Measurements from ENCODE around the gene NUTM2D.
"Not testable (repeated sequence)": the region's sequence is repeated elsewhere in the genome, so short reads cannot be mapped to it uniquely, and the experiment has no call there.

The NUTM2D gene

GRCh38 chr10:87342711-87343258 lies 14.8 kb upstream of the NUTM2D start:
- DNase-seq: peak; percentile 83
- not testable (repeated sequence) for H3K4me1 ChIP-seq, H3K9me3 ChIP-seq, H3K27me3 ChIP-seq, H3K36me3 ChIP-seq
- TF ChIP-seq CTCF (IDR thresholded peaks at IDR 0.05; ENCODE audit: low read depth, low read length): peak; percentile 23; the same call in 1 of the 2 replicates
- H3K4me3 ChIP-seq (ENCODE audit: low read depth, low read length): peak overlapping the region; percentile 48

GRCh38 chr10:87345743-87346142 lies 11.8 kb upstream of the NUTM2D start:
- H3K4me3 ChIP-seq (ENCODE audit: low read depth, low read length); H3K9me3 ChIP-seq; H3K27me3 ChIP-seq; H3K4me1 ChIP-seq; DNase-seq; H3K36me3 ChIP-seq: not testable (repeated sequence)

GRCh38 chr10:87350161-87350560 lies 7.4 kb upstream of the NUTM2D start:
- H3K4me1 ChIP-seq; H3K27me3 ChIP-seq; H3K36me3 ChIP-seq; H3K9me3 ChIP-seq; H3K4me3 ChIP-seq (ENCODE audit: low read depth, low read length); DNase-seq: not testable (repeated sequence)

- DNase-seq: not testable (repeated sequence)
Observed at GRCh38 chr10:87352825-87353224, 4.7 kb upstream of the NUTM2D start.

GRCh38 chr10:87355110-87355509 lies 2.4 kb upstream of the NUTM2D start:
- H3K9me3 ChIP-seq; H3K4me3 ChIP-seq (ENCODE audit: low read depth, low read length); DNase-seq; H3K4me1 ChIP-seq; H3K36me3 ChIP-seq; H3K27me3 ChIP-seq: not testable (repeated sequence)

More at GRCh38 chr10:87352825-87353224, 4.7 kb upstream of the NUTM2D start:
- H3K4me1 ChIP-seq; H3K36me3 ChIP-seq; H3K27me3 ChIP-seq; H3K9me3 ChIP-seq; H3K4me3 ChIP-seq (ENCODE audit: low read depth, low read length): not testable (repeated sequence)

GRCh38 chr10:87358159-87358558 lies 615 bp downstream of the NUTM2D start:
- DNase-seq; H3K4me1 ChIP-seq; H3K36me3 ChIP-seq; H3K9me3 ChIP-seq; H3K27me3 ChIP-seq; H3K4me3 ChIP-seq (ENCODE audit: low read depth, low read length): not testable (repeated sequence)

- not testable (repeated sequence) for H3K4me3 ChIP-seq (ENCODE audit: low read depth, low read length); H3K36me3 ChIP-seq; H3K4me1 ChIP-seq; H3K9me3 ChIP-seq; H3K27me3 ChIP-seq; DNase-seq
Observed at GRCh38 chr10:87369514-87370112, 12.1 kb downstream of the NUTM2D start.

GRCh38 chr10:87374091-87374490 lies 16.5 kb downstream of the NUTM2D start:
- DNase-seq; H3K9me3 ChIP-seq; H3K4me3 ChIP-seq (ENCODE audit: low read depth, low read length); H3K27me3 ChIP-seq; H3K4me1 ChIP-seq; H3K36me3 ChIP-seq: not testable (repeated sequence)

GRCh38 chr10:87379115-87379514 lies 21.6 kb downstream of the NUTM2D start:
- H3K4me1 ChIP-seq; H3K27me3 ChIP-seq; H3K9me3 ChIP-seq; H3K36me3 ChIP-seq; H3K4me3 ChIP-seq (ENCODE audit: low read depth, low read length): not testable (repeated sequence)
- DNase-seq: peak; percentile 13

GRCh38 chr10:87383149-87383857 lies 25.8 kb downstream of the NUTM2D start:
- not testable (repeated sequence) for H3K9me3 ChIP-seq; H3K27me3 ChIP-seq; H3K4me3 ChIP-seq (ENCODE audit: low read depth, low read length); DNase-seq; H3K36me3 ChIP-seq; H3K4me1 ChIP-seq

GRCh38 chr10:87384283-87384682 lies 26.7 kb downstream of the NUTM2D start:
- not testable (repeated sequence) for H3K4me3 ChIP-seq (ENCODE audit: low read depth, low read length); DNase-seq; H3K9me3 ChIP-seq; H3K27me3 ChIP-seq; H3K36me3 ChIP-seq; H3K4me1 ChIP-seq

GRCh38 chr10:87385762-87386360 lies 28.3 kb downstream of the NUTM2D start:
- H3K4me1 ChIP-seq; H3K4me3 ChIP-seq (ENCODE audit: low read depth, low read length); H3K9me3 ChIP-seq; H3K36me3 ChIP-seq; H3K27me3 ChIP-seq: not testable (repeated sequence)
- DNase-seq: peak; percentile 6

- not testable (repeated sequence) for H3K4me1 ChIP-seq; DNase-seq; H3K36me3 ChIP-seq; H3K27me3 ChIP-seq; H3K4me3 ChIP-seq (ENCODE audit: low read depth, low read length); H3K9me3 ChIP-seq
Observed at GRCh38 chr10:87391360-87391759, 33.8 kb downstream of the NUTM2D start.

- not testable (repeated sequence) for H3K9me3 ChIP-seq; H3K4me1 ChIP-seq; DNase-seq; H3K36me3 ChIP-seq; H3K4me3 ChIP-seq (ENCODE audit: low read depth, low read length); H3K27me3 ChIP-seq
Observed at GRCh38 chr10:87396206-87396605, 38.7 kb downstream of the NUTM2D start.

GRCh38 chr10:87398436-87398835 lies 40.9 kb downstream of the NUTM2D start:
- DNase-seq; H3K9me3 ChIP-seq; H3K36me3 ChIP-seq; H3K4me3 ChIP-seq (ENCODE audit: low read depth, low read length); H3K27me3 ChIP-seq; H3K4me1 ChIP-seq: not testable (repeated sequence)

Data from BE2C (cell line).